NB4 (cell line): Measurements from ENCODE around the gene CREB3L1.

ENCODE experiments used
- CTCF ChIP-seq: IDR thresholded peaks from one replicate; pipeline ENCODE4 v1.5.1; 2012; ENCODE audit warnings: low read depth, low read length
- TF ChIP-seq, protein P1 (sequence below): IDR thresholded peaks from 2 replicates; pipeline ENCODE4 v1.6.1; 2011; ENCODE audit warnings: low read depth, low read length

GRCh38 chr11:46330154-46330553 lies 52.7 kb downstream of the CREB3L1 start:
- TF ChIP-seq, protein P1, sequence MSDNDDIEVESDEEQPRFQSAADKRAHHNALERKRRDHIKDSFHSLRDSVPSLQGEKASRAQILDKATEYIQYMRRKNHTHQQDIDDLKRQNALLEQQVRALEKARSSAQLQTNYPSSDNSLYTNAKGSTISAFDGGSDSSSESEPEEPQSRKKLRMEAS, result no peak
- TF ChIP-seq CTCF, result no peak
